HEK293 (cell line): ENCODE measurements around the gene GANAB.

Experiments used
- CTCF ChIA-PET: fragments of 350-600 bp; formaldehyde crosslinking; extraction: SDS; loops from one replicate; lab custom pipeline; 2021; ENCODE audit warnings: antibody characterized with exemption; lab: Yijun Ruan, JAX
- POLR2A ChIA-PET: fragments of 300-600 bp; formaldehyde crosslinking; extraction: SDS; loops from one replicate; lab custom pipeline; 2020; ENCODE audit warnings: antibody characterized with exemption, inconsistent platforms; lab: Yijun Ruan, JAX
- H3K27ac ChIP-seq: fragments of 200-500 bp; sonication (Bioruptor generic); 2 replicates; pipeline ENCODE4 v1.5.1; 2014; ENCODE audit warnings: low read depth, low read length, control low read depth, inconsistent platforms; ENCODE audit errors: extremely low read depth
- H3K36me3 ChIP-seq, 2 experiments: fragments of 200-500 bp in 1 of 2; sonication (Bioruptor generic) in 1 of 2; 1 replicate in 1 of 2; 2 replicates in 1 of 2; pipeline ENCODE4 v1.5.1; 2014 to 2017; ENCODE audit warnings: inconsistent platforms in 2 of 2, low read length in 2 of 2; ENCODE audit not compliant: control insufficient read depth in 2 of 2, insufficient read depth in 1 of 2
- H3K4me1 ChIP-seq: fragments of 200-500 bp; sonication (Bioruptor generic); 2 replicates; pipeline ENCODE4 v1.5.1; 2014; ENCODE audit warnings: mild to moderate bottlenecking, low read length, inconsistent platforms; ENCODE audit not compliant: control insufficient read depth, insufficient read depth
- H3K4me3 ChIP-seq: 2 replicates; pipeline ENCODE4 v1.5.1; 2011; ENCODE audit warnings: low read depth, mild to moderate bottlenecking, control low read depth, low read length, moderate library complexity
- H3K9me3 ChIP-seq: fragments of 200-500 bp; sonication (Bioruptor generic); 2 replicates; pipeline ENCODE4 v1.5.1; 2014; ENCODE audit warnings: low read depth, low read length, inconsistent platforms; ENCODE audit not compliant: control insufficient read depth, insufficient read depth
- EGR2 ChIP-seq: fragments of 450-650 bp; formaldehyde crosslinking; IDR thresholded peaks from 2 replicates; pipeline ENCODE4 v1.5.1; 2016; ENCODE audit warnings: low read depth, missing biosample characterization, missing genetic modification characterization
- HOXC10 ChIP-seq: sonication (generic); formaldehyde crosslinking; IDR thresholded peaks from 2 replicates; pipeline ENCODE4 v1.8.1; 2023; ENCODE audit warnings: mild to moderate bottlenecking, missing genetic modification reagents
- KLF10 ChIP-seq: fragments of 450-650 bp; IDR thresholded peaks from 2 replicates; pipeline ENCODE4 v1.5.1; 2018; ENCODE audit warnings: missing biosample characterization, mild to moderate bottlenecking, missing genetic modification characterization
- KLF8 ChIP-seq: fragments of 450-650 bp; formaldehyde crosslinking; IDR thresholded peaks from 2 replicates; pipeline ENCODE4 v1.5.1; 2016; ENCODE audit warnings: missing biosample characterization, missing genetic modification characterization
- PRDM10 ChIP-seq: fragments of 450-650 bp; formaldehyde crosslinking; IDR thresholded peaks from 2 replicates; pipeline ENCODE4 v1.5.1; 2016; ENCODE audit warnings: missing biosample characterization, missing genetic modification characterization
- TCF7L2 ChIP-seq: IDR thresholded peaks from 2 replicates; pipeline ENCODE4 v1.6.1; 2011; ENCODE audit warnings: low read depth, mild to moderate bottlenecking, inconsistent platforms, low read length, moderate library complexity, borderline replicate concordance
- ZBTB48 ChIP-seq: fragments of 450-650 bp; formaldehyde crosslinking; IDR thresholded peaks from 2 replicates; pipeline ENCODE4 v1.5.1; 2016; ENCODE audit warnings: missing biosample characterization, missing genetic modification characterization
- ZBTB6 ChIP-seq: fragments of 450-650 bp; formaldehyde crosslinking; IDR thresholded peaks from 2 replicates; pipeline ENCODE4 v1.5.1; 2017; ENCODE audit warnings: missing biosample characterization, missing genetic modification characterization
- ZFP3 ChIP-seq: fragments of 450-650 bp; formaldehyde crosslinking; IDR thresholded peaks from 2 replicates; pipeline ENCODE4 v1.5.1; 2016; ENCODE audit warnings: low read depth, missing biosample characterization, missing genetic modification characterization
- ZNF175 ChIP-seq: fragments of 450-650 bp; formaldehyde crosslinking; IDR thresholded peaks from 2 replicates; pipeline ENCODE4 v1.5.1; 2016; ENCODE audit warnings: missing biosample characterization, missing genetic modification characterization
- ZNF19 ChIP-seq: fragments of 450-650 bp; formaldehyde crosslinking; IDR thresholded peaks from 2 replicates; pipeline ENCODE4; 2016; ENCODE audit warnings: missing biosample characterization, missing genetic modification characterization, low read depth
- ZNF341 ChIP-seq: fragments of 450-650 bp; formaldehyde crosslinking; IDR thresholded peaks from 2 replicates; pipeline ENCODE4; 2016; ENCODE audit warnings: low read depth, missing biosample characterization, missing genetic modification characterization
- ZNF510 ChIP-seq: fragments of 450-650 bp; formaldehyde crosslinking; IDR thresholded peaks from 2 replicates; pipeline ENCODE4 v1.5.1; 2018; ENCODE audit warnings: mild to moderate bottlenecking, missing genetic modification characterization, missing biosample characterization; ENCODE audit not compliant: insufficient replicate concordance
- ZNF677 ChIP-seq: fragments of 450-650 bp; IDR thresholded peaks from 2 replicates; pipeline ENCODE4 v1.5.0; 2018; ENCODE audit warnings: missing biosample characterization, mild to moderate bottlenecking, missing genetic modification characterization, moderate library complexity
- ZXDB ChIP-seq: fragments of 450-650 bp; formaldehyde crosslinking; IDR thresholded peaks from 2 replicates; pipeline ENCODE4 v1.5.1; 2016; ENCODE audit warnings: missing biosample characterization, missing genetic modification characterization

GANAB gene

GRCh38 chr11:62648185-62648966, 2.0 kb upstream of the GANAB start (continued):
- no peak for TF ChIP-seq ZFP3 (tag by site-specific recombination)
- TF ChIP-seq PRDM10: no peak
- TF ChIP-seq KLF8 (tag by site-specific recombination): no peak
- no peak for TF ChIP-seq ZBTB48 (tag by site-specific recombination)
- TF ChIP-seq ZNF677 (tag by site-specific recombination): no peak
- no peak for TF ChIP-seq TCF7L2
- TF ChIP-seq EGR2 (tag by site-specific recombination): no peak

- ChIA-PET POLR2A (interaction anchor here (1.0 to 5.9 kb wide), 8 partner anchors 12 to 233 kb away, joined by 4 to 79 read pairs (median 11); partner anchors contain the start of genes C11orf98, CSKMT, LBHD1 and SLC3A2), CTCF (interaction anchor here (1.2 kb wide), 1 partner anchor 253 kb away, joined by 4 read pairs; no protein-coding TSS in a partner anchor)
- Histone ChIP-seq H3K4me3 (no peak overlapping the region), H3K27ac (no peak overlapping the region), H3K36me3 (peaks cover 5 to 55% of the 10 kb centered on the region in 2 experiments; a peak in 2 of 3 replicates), H3K9me3 (no peaks in the 10 kb centered on the region), H3K4me1 (peaks cover 3% of the 10 kb centered on the region; the same call in 1 of the 2 replicates)
- TF ChIP-seq HOXC10 (CRISPR knock-in tag): no peak
- TF ChIP-seq ZNF175 (tag by site-specific recombination): no peak
- no peak for TF ChIP-seq ZXDB (tag by site-specific recombination)
- TF ChIP-seq ZNF19 (tag by site-specific recombination): no peak
- 0 out of 2 replicates have a peak, but pooled peaks have one; percentile 39 for TF ChIP-seq ZBTB6 (tag by site-specific recombination)
- TF ChIP-seq ZNF510 (tag by site-specific recombination): no peak
Measured at GRCh38 chr11:62647609-62648005, 1.2 kb upstream of the GANAB start.

GRCh38 chr11:62646825-62647608, 604 bp upstream of the GANAB start:
- Histone ChIP-seq H3K36me3 (peaks cover 5 to 57% of the 10 kb centered on the region in 2 experiments; a peak in 2 of 3 replicates), H3K4me1 (peaks cover 3% of the 10 kb centered on the region; the same call in 1 of the 2 replicates), H3K4me3 (no peak overlapping the region), H3K27ac (no peak overlapping the region), H3K9me3 (no peaks in the 10 kb centered on the region)
- CTCF ChIA-PET: no interaction called here
- POLR2A ChIA-PET: interaction anchor here (0.6 to 5.9 kb wide), 23 partner anchors 9 to 288 kb away, joined by 3 to 79 read pairs (median 4); partner anchors contain the start of genes B3GAT3, C11orf98, CSKMT and EEF1G
- peak; percentile 25; the same call in 1 of the 2 replicates for TF ChIP-seq ZNF341 (tag by site-specific recombination)
- no peak for TF ChIP-seq KLF10 (tag by site-specific recombination)
